Transverse colon (tissue), 4 donors: ENCODE data around the gene ATXN10. TPM values are rescaled to one million over a fixed set of nuclear protein-coding genes. Genes with fewer than 3 reads are reported as not detected.

ENCODE experiments used
- DNase-seq: peaks from one replicate; pipeline ENCODE4 v3.0.0-alpha.2; 2019
- H3K27ac ChIP-seq, 4 donors: fragments of 200-600 bp; sonication (generic); 2 replicates each; pipeline ENCODE4 v1.5.1; 2016 to 2018; ENCODE audit warnings: inconsistent platforms in 4 of 4
- H3K27me3 ChIP-seq: fragments of 200-600 bp; sonication (generic); 2 replicates; pipeline ENCODE4 v1.5.1; 2017; ENCODE audit warnings: inconsistent platforms
- H3K36me3 ChIP-seq, 4 donors: fragments of 200-600 bp; sonication (generic); 2 replicates each; pipeline ENCODE4 v1.5.1; 2017 to 2019; ENCODE audit warnings: inconsistent platforms in 4 of 4
- H3K4me1 ChIP-seq, 4 donors: fragments of 200-600 bp; sonication (generic); 2 replicates each; pipeline ENCODE4 v1.5.1; 2017 to 2020; ENCODE audit warnings: inconsistent platforms in 4 of 4
- H3K4me3 ChIP-seq, 4 donors: fragments of 200-600 bp; sonication (generic); 1 replicate in 1 of 4; 2 replicates in 3 of 4; pipeline versions ENCODE4 v1.5.1 to v1.6.1; 2017 to 2019; ENCODE audit warnings: inconsistent platforms in 4 of 4
- H3K9me3 ChIP-seq, 2 donors: fragments of 200-600 bp; sonication (generic); 2 replicates each; pipeline ENCODE4 v1.5.1; 2017 to 2019; ENCODE audit warnings: inconsistent platforms in 2 of 2
- CTCF ChIP-seq, 5 experiments: fragments of 200-600 bp in 3 of 5; fragments of 450-650 bp in 2 of 5; sonication (generic) in 3 of 5; IDR thresholded peaks; 1 replicate in 2 of 5; 2 replicates in 3 of 5; pipeline ENCODE4 v1.5.1; 2016 to 2017; ENCODE audit warnings: antibody characterized with exemption in 5 of 5, inconsistent platforms in 3 of 5, mild to moderate bottlenecking in 2 of 5, moderate library complexity in 1 of 5
- EP300 ChIP-seq: sonication (generic); formaldehyde crosslinking; IDR thresholded peaks from one replicate; pipeline ENCODE4 v1.6.1; 2017; ENCODE audit warnings: antibody characterized with exemption, low read depth
- POLR2A ChIP-seq: fragments of 450-650 bp; IDR thresholded peaks from one replicate; pipeline ENCODE4 v1.6.1; 2016; ENCODE audit warnings: antibody characterized with exemption, mild to moderate bottlenecking, moderate library complexity
- POLR2AphosphoS5 ChIP-seq, 3 donors: sonication (generic); formaldehyde crosslinking; IDR thresholded peaks; one replicate each; pipeline ENCODE4 v1.6.1; 2016; ENCODE audit warnings: antibody characterized with exemption in 3 of 3
- WGBS, 2 donors: methylation state at CpG; one replicate each; pipeline ENCODE4 v1.1.5; 2018; ENCODE audit warnings: low coverage in 1 of 2; 5-methylcytosine and 5-hydroxymethylcytosine counted together
- in situ Hi-C, 4 donors: fragments of 200-750 bp; cut with MboI; loops; one replicate each; pipeline versions ENCODE4 v1.15.0 to v1.15.1; 2017; ENCODE audit warnings: low sequenced_read_pairs in 3 of 4, low pct_ligation_motif_present in 1 of 4, low pct_unique_long_range_greater_than_20kb in 1 of 4
- intact Hi-C: fragments of 100-400 bp; cut with DNase I; formaldehyde crosslinking; loops from one replicate; pipeline ENCODE4 v1.15.1; 2023; ENCODE audit warnings: low total_unique reads
- total RNA-seq, 4 donors: library from RNA; depleted of rRNA; stranded (reverse); fragments of >200 nt; gene quantifications; one replicate each; pipeline ENCODE4 v1.1.0, GENCODE V29; 2016

ATXN10 gene
- total RNA-seq, 4 donors from 2014 or later = 27.3 to 88.3 (median 47.8) TPM

- no peak for DNase-seq
- H3K4me1 ChIP-seq = peaks cover 0 to 7% (median 2%) of the 10 kb centered on the region in 4 donors
- in situ Hi-C loops = no loop called here
- WGBS, 2 donors = 93% methylated on average over 7 of the region's 7 CpGs; no CpG with 5 or more reads in 1 of the 2 donors
- no peaks in the 10 kb centered on the region for H3K9me3 ChIP-seq
- no peak overlapping the region for H3K4me3 ChIP-seq
- H3K27me3 ChIP-seq = no peaks in the 10 kb centered on the region
- TF ChIP-seq CTCF (IDR thresholded peaks at IDR 0.05) (no peak), POLR2A (no peak), EP300 (no peak), POLR2AphosphoS5 (IDR thresholded peaks at IDR 0.05) (no peak)
- H3K27ac ChIP-seq = peak overlapping the region in 1 of 4 donors; percentile 11
- intact Hi-C loops = no loop called here
- H3K36me3 ChIP-seq = no peaks in the 10 kb centered on the region
Observed at GRCh38 chr22:45762545-45763235, 91.1 kb downstream of the ATXN10 start.

- intact Hi-C loops (no loop called here), in situ Hi-C loops (no loop called here)
- H3K27ac ChIP-seq = no peak overlapping the region
- 92% methylated on average over 10 of the region's 10 CpGs; no CpG with 5 or more reads in 1 of the 2 donors for WGBS, 2 donors
- TF ChIP-seq EP300 (no peak), CTCF (IDR thresholded peaks at IDR 0.05) (no peak), POLR2AphosphoS5 (IDR thresholded peaks at IDR 0.05) (no peak), POLR2A (no peak)
- peaks cover 0 to 3% (median under 1%) of the 10 kb centered on the region in 4 donors for H3K4me1 ChIP-seq
- DNase-seq = no peak
- no peaks in the 10 kb centered on the region for H3K36me3 ChIP-seq
- no peaks in the 10 kb centered on the region for H3K9me3 ChIP-seq
- no peaks in the 10 kb centered on the region for H3K27me3 ChIP-seq
- H3K4me3 ChIP-seq = no peak overlapping the region
Observed at GRCh38 chr22:45763236-45763624, 91.6 kb downstream of the ATXN10 start.

DNA sequence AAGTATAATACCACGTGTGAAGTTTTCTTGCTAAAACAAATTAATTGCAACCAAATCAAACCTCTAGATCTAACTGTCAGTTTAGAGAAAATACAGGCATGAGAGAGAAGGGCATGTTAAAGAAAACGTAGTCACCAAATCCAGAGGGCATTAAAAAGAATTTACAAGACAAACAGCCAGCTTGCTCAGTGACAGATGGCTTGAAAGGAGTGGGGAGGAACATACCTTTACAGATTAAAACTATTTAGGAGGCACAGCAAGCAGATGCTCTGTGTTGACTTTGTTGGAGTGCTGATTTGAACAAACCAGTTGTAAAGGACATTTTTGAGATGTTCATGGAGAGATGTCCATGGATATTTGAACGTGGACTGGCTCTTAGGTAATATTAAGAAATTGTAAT, 96.9 kb downstream of the ATXN10 start:
- intact Hi-C loops = no loop called here
- Histone ChIP-seq H3K9me3 (no peaks in the 10 kb centered on the region), H3K4me3 (no peak overlapping the region), H3K27ac (no peak overlapping the region), H3K36me3 (no peaks in the 10 kb centered on the region), H3K27me3 (no peaks in the 10 kb centered on the region), H3K4me1 (no peaks in the 10 kb centered on the region)
- in situ Hi-C loops = no loop called here
- no peak for TF ChIP-seq POLR2A
- TF ChIP-seq POLR2AphosphoS5 (IDR thresholded peaks at IDR 0.05) = no peak
- no peak for TF ChIP-seq EP300
- no peak for TF ChIP-seq CTCF (IDR thresholded peaks at IDR 0.05)
- DNase-seq = no peak
- 81 to 89% methylated on average over 3 of the region's 3 CpGs for WGBS, 2 donors

DNA sequence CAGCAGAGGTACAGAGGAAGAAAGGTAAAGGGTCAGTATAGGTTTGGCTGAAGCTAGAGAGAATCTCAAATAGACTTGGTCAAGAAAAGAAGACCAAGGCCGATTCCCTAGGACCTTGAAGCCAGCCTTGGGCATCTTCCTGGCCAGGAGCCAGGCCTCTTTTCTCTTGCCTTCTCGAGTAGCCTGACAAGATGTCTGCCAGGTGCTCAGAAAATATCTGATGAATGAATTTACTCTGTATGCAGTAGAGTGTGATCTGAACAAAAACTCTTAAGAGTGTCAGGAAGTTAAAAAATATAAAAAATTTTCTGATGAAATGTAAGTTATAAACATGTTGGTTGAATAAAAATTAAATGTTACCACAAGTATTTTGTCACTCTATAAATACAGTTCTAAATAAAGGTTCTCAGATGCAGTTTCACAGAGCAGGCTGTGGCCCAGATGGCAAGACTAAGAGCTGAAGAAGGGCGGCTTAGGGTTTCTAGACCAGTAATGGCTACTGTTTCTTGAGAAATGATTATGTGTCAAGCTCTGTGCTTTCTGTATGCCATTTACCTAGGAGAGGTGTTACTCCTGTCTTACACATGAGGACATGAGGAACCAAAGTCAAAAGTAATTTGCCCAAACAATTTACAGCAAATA, 98.1 kb downstream of the ATXN10 start:
- Histone ChIP-seq H3K9me3 (no peaks in the 10 kb centered on the region), H3K4me1 (no peaks in the 10 kb centered on the region), H3K27ac (no peak overlapping the region), H3K36me3 (no peaks in the 10 kb centered on the region), H3K4me3 (no peak overlapping the region), H3K27me3 (no peaks in the 10 kb centered on the region)
- no peak for DNase-seq
- WGBS, 2 donors = 68 to 69% methylated on average over 2 to 3 of the region's 3 CpGs
- TF ChIP-seq POLR2A (no peak), CTCF (IDR thresholded peaks at IDR 0.05) (no peak), EP300 (no peak), POLR2AphosphoS5 (IDR thresholded peaks at IDR 0.05) (no peak)
- in situ Hi-C loops = no loop called here
- intact Hi-C loops = no loop called here
